ENCODE measurements around the gene POLE2.
"Not testable (repeated sequence)": the region's sequence is repeated elsewhere in the genome, so short reads cannot be mapped to it uniquely, and the experiment has no call there.

Gene POLE2

DNA sequence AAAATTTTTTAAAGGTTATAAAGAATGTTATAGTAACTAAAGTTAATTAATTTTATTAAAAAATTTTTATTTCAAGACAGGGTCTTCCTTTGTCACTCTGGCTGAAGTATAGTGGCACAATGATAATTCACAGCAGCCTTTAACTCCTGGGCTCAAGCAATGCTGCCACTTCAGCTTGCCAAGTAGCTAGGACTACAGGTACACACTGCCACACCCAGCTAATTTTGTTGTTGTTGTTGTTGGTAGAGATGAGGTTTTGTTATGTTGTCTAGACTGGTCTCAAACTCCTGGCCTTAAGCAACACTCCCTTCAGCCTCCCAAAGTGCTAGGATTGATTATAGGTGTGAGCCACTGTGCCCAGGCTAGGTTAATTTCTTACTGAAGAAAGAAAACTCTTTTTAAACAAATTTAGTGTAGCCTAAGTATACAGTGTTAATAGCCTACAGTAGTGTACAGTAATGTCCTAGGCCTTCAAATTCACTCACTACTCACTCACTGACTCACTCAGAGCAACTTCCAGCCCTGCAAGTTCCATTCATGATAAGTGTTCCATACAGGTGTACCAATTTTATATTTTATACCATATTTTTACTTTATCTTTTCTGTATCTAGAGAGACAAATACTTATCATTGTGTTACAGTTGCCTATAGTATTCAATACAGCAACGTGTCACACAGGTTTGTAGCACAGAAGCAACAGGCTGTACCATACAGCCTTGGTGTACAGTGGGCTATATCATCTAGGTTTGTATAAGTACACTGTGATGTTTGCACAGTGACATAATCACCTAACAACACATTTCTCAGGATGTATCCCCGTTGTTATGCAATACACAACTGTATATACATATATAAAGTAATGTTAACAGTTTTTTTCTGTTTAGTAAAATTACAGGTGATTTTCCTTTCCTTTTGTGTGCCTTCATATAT is 28.2 kb downstream of the POLE2 start:
- no peak for DNase-seq (ENCODE audit: low read depth in 2 of 2)

DNA sequence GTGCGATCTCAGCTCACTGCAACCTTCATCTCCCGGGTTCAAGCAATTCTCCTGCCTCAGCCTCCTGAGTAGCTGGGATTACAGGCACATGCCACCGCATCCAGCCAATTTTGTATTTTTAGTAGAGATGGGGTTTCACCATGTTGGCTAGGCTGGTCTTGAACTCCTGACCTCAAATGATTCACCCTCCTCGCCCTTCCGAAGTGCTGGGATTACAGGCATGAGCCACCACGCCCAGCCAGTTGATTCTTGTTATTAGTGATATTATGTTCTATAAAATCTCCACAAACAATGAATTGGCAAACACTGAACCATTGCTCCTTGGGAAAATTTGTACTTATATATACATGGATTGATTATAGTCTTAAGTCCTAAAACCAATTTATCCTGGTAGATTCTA is 30.5 kb downstream of the POLE2 start:
- DNase-seq (ENCODE audit: low read depth in 2 of 2) = not testable (repeated sequence)

DNA sequence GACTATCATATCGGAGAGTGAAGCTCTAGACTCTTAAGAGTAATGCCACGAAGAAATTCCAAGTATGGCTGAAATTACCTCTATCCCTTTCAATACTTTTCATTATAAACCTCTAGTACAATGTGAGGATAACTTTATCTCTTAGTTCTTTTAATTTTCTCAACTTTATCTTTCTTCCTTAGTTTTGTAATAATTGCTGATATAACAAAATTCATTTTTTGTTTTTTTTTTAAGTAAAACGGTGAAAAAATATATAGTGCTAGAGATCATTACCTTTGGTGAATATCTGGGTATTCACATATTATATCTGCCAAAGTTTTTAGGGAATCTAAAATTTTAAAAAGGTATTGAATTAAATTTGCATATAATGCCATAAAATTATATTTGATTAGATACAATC is 33.5 kb downstream of the POLE2 start:
- no peak for DNase-seq (ENCODE audit: low read depth in 2 of 2)

DNA sequence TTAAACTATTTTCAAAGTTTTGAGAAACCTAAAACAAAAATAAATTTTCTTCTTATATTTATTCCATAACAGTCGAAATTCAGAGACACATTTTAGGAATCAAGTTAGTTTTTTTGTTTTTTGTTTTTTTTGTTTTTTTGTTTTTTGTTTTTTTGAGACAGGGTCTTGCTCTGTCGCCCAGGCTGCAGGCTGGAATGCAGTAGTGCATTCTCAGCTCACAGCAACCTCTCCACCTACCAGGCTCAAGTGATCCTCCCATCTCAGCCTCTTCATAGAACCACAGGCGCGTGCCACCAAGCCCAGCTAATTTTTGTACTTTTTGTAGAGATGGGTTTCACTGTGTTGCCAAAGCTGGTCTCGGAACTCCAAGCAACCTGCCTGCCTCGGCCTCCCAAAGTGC is 34.5 kb downstream of the POLE2 start:
- DNase-seq (ENCODE audit: low read depth in 2 of 2) = no peak

DNA sequence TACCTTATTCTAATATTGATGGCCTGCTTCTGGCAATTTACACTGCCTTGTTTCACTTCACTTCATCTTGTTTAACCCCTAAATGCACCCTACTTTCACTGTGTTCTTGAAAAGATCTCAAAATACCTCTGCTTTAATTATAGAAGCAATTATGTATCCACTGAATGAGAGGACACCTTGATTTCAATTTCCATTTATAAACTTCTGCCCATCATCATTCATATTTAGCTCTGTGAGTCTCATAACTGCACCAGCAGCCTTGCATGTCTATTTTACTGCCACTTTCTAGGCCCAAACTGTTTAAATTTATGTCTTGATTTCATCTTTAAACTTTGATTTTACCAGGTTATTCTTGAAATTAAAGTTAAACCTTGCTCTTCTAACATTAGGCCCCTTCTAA is 45.9 kb downstream of the POLE2 start:
- no peak for DNase-seq (ENCODE audit: low read depth in 2 of 2)

DNA sequence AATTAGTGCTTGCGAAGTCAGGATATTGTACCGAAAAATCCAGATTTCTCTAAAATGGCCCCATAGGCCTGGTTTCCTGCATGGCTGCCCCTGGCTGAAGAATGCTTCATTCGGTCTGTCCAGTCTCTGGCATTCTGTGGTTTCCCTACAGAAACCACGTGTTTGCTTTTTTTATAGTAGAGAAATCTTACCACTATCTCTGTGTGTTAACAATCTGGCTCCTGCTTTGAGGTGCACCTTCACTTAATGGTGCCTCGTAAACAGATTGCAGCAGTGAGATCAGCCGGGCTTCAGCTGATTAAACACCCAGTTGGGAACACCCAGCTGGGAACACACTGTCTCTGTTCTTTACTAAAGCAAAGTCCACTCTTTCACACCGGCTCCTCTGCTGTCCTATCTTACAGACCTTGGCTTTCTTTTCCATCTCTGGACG is 46.3 kb downstream of the POLE2 start:
- no peak for DNase-seq (ENCODE audit: low read depth in 2 of 2)

DNA sequence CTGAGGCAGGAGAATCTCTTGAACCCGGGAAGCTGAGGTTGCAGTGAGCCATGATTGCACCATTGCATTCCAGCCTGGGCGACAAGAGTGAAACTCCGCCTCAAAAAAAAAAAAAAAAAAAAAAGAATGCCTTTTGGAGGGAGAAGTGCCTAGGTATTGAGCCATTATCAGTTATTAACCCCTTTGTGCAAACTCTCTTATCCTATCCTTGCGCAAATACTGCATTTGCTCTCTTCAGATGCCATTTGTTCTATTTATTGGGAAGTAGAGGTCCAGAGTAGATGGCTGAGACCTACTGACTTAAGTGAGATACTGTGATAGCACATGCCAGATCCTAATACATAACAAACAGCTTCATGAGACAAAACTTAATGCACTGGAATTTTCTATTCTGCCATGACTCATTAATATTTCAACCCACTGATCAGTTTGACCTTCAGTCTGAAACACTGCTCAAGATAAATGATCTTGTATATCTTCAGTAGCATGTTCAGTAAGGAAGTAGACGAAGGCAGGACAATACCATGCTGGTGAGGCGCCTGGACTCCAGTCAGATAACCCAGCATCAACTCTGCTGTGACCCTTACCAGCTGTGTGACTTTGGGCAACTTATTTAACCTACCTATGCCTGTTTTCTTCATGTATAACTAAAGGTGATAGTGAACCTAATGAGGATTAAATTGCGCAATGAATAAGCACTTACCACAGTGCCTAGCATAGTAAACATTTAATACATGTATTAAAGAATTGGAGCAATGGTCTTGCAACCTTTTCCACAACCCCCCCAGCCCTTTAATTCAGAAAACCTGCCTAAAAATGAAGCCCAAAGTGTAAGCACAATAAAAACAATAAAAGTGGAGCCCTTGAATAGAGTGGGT is 47.2 kb downstream of the POLE2 start:
- no peak for DNase-seq (ENCODE audit: low read depth in 2 of 2)

DNA sequence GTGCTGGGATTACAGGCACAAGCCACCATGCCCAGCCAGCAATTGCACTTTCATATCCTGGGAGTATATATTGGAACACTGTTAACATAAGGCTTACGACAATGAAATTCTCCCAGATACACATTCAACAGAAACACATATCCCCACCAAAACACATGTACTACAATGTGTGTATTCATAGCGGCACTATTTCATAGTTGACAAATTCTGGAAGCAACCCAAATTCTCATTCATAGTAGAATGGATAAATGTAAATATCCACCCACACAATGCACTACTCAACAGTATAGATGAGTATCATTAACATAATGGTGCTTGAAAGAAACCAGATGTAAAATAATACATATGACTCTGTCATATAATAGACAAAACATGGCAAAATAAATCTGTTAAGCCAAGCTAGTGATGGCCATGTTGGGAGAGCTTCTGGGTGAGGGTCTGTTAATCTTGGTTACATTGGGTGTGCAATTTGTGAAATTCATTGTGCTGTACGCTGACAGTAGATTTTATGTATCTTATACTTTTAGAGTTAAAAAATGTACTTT is 50.4 kb downstream of the POLE2 start:
- no peak for DNase-seq (ENCODE audit: low read depth in 2 of 2)

DNA sequence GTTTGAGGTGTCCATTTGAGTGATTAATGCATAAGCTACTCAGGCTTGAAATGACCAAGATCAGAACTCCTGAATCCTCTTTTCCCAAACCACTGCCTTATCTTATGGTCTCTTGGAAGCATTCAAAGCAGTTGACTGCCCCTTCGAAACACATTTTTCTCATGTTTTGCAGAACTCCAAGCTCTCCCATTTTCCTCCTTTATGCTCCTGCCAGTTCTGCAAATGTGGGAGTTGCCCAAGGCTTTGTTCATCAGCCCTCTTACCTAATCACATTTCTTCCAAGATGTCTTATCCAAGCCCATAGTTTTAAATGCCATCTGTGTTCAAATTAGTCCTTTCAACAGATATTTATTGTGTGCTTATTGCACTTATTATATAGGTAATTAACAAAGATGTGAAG is 51.1 kb downstream of the POLE2 start:
- DNase-seq (ENCODE audit: low read depth in 2 of 2) = no peak

DNA sequence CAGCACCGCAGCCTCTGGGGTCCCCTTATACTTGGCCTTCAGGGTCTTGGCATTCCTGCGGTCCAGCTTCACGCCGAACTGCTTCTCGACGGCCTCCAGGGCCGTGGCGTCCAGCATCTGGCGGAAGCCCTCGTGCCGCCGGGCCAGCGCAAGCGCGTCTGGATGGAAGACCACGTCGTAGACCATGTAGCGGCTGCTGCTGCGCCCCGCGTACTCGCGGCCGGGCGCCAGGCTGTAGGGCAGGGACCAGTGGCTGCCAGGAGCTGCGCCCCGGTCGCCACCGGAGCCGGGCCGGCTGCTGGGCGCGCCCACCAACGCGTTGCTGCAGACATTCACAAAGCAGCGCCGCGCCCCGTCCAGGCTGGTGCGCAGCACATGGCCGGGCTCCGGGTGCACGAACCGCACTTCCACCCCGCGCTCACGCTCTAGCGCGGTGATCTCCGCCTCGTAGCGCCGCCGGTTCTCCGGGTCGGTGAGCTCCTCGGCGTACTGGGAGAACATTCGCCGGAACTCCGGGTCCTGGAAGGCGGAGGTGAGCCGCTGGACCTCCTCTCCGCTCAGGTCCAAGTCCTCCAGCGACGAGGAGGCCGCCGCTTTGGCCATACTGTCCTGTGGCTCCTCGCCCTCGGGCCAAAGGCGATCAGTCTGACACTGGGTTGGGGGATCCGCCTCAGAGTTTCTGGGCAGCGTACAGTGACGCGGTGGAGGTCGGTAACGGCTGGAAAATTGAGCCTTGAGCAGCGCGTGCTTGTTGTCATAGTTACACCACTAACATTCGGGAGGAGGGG is 53.3 kb downstream of the POLE2 start, which contains the start of gene DNAAF2:
Gene DNAAF2, minus strand, starts transcription at position 698 of the 788 bp plus-strand sequence. Its CDS starts 95 bp downstream, at position 603.
- DNase-seq (ENCODE audit: low read depth in 2 of 2) = peak; percentile 36 to 38

DNA sequence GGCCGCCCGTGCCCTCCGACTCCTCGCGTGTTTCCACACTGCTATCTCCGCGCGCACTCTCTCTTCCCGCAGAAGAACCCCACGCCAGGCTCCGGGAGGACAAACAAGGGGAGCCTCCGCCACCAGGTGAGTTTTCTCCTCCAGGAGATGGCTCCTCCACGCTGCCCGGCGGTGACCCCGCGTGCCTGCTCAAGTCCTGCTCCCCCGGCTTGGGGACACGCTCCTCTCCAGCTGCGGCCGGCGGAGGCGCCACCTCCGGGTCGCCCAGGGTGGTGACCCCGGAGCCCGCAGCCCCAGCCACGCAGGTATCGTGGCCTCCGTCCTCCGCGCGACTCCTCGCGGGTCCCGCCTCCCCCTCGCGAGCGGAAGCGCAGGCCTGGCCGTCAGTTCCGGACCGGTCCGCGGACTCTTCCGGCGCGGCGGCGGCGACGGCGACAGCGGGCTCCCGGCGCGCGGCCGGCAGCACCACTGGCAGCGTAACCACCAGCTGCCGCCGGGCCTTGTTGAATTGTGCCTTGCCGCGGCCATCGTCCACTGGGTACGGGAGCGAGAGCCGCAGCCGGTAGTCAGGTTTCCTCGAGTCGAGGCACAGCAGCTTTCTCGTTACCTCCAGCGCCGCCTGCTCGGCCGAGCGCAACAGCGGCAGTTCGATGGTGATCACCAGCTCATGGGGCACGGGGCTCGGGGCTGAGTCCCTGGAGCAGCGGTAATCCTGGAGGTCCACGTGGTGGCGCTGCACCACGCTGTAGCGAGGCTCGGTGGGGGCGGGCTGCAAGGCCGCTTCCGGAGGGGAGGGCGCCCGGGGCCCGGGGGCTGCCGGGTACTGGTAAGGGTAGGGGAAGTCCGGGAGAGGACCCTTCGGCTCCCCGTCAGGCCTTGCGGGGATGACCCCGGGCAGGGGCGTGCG is 54.1 kb downstream of the POLE2 start:
- peak; percentile 91 for DNase-seq (ENCODE audit: low read depth in 2 of 2)

DNA sequence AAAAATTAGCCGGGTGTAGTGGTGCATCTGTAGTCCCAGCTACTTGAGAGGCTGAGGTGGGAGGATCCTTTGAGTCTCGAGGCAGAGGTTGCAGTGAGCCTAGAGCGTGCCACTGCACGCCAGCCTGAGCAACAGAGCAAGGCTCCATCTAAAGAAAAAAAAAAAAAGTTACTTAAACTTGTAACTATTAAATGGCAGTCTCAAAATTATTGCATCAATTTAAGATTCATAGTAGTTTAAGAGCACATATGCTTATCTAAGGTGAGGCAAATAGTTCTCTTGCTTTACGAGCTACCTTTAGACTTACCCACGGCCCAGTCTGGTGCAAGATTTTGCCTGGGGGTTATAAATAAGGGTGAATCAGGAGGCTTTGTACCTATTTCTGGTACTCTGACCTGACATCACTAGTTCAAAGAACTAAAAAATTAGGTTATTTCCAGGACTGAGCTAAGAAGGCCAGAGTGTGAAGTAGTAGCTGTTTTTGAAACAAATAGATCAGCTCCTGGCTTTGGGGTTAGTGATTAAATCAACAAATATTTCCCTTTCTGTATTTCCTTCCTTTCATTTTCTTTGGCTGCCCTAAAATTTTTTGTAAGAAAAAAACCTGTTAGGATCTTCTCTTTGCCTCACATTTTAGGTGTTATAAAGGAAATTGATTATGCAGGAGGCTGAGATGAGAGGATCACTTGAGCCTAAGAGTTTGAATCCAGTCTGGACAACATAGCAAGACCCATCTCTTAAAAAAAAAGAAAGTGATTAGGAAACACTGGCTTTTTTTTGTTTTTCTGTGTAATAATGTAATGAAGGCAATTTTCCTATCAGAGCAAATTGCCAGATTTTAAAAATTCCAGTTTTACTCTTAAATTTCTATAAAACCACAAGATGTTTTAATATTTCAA is 63.8 kb downstream of the POLE2 start:
- no peak for DNase-seq (ENCODE audit: low read depth in 2 of 2)

DNA sequence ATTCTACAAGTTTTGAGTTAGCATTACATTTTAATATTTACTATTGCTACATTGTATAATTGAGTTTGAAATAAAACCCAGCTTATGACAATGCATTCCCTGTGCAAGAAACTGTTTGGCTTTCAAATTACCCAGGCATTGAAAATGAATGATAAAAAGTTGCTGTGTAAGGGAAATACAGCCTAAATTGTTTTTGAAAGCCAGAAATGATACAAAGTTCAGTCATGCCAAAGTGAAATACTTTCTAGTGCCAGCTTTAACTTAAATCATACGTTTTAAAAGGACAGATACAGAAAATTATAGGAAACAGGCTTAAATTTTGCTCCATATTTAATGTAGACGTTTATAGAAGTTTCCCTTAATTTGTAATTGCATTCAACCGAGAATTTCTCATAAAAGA is 64.6 kb downstream of the POLE2 start:
- DNase-seq (ENCODE audit: low read depth in 2 of 2) = no peak

DNA sequence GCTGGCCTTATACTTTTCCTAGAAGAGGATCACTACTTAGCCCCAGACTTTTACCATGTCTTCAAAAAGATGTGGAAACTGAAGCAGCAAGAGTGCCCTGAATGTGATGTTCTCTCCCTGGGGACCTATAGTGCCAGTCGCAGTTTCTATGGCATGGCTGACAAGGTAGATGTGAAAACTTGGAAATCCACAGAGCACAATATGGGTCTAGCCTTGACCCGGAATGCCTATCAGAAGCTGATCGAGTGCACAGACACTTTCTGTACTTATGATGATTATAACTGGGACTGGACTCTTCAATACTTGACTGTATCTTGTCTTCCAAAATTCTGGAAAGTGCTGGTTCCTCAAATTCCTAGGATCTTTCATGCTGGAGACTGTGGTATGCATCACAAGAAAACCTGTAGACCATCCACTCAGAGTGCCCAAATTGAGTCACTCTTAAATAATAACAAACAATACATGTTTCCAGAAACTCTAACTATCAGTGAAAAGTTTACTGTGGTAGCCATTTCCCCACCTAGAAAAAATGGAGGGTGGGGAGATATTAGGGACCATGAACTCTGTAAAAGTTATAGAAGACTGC is 65.9 kb downstream of the POLE2 start:
- no peak for DNase-seq (ENCODE audit: low read depth in 2 of 2)

DNA sequence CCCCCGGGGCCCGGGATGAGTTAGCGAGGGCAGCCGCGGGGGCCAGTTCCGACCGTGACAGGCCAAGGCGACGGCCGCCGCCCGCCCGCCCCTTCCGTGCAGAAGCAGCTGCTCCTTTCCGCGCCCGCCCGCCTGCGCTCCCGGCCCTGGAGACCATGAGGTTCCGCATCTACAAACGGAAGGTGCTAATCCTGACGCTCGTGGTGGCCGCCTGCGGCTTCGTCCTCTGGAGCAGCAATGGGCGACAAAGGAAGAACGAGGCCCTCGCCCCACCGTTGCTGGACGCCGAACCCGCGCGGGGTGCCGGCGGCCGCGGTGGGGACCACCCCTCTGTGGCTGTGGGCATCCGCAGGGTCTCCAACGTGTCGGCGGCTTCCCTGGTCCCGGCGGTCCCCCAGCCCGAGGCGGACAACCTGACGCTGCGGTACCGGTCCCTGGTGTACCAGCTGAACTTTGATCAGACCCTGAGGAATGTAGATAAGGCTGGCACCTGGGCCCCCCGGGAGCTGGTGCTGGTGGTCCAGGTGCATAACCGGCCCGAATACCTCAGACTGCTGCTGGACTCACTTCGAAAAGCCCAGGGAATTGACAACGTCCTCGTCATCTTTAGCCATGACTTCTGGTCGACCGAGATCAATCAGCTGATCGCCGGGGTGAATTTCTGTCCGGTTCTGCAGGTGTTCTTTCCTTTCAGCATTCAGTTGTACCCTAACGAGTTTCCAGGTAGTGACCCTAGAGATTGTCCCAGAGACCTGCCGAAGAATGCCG is 66.7 kb downstream of the POLE2 start:
- peak; percentile 31 to 44 for DNase-seq (ENCODE audit: low read depth in 2 of 2)

DNA sequence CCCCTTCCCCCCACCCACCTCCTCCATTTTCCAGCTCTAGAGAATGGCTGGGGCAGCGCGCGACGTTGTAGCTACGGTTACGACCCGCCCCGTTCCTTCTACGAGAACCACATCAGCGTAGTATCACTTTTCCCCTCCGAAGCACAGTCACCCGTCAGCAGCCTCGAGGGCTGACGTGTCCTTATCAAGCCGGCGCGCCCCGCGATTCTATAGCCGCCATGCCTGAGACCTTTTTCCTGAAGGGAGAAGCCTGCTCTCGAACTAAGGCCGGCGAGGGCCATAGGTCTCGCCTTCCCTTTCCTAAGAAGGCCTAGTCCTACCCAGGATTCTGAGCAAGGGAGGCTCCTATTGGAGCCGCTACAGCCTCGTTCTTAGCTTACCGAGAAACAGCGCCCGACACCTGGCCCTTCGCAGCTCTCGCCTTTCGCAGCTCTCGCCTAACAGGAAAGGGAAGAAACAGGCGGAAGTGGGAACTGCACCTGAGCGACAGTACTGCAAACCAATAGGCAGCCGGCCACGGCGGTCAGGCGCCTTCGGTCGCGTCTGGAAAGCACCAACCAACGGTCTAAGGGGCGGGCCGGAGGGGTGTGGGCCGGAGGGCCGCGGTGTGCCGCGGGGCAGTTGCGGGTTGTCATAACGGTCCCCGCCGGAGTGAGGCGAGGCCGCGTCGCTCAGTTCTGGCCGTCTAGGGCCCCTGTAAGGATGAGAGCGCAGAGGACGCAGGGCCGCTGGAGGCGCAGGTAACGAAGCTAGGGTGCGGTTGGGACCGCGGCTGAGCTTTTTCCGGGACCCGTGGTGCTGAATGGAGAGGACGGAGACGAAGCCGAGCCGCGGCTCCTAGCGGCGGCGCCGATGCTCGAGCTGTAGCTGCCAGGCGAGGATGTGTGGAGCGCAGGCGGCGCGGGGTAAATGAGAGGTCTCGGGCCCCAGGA is 67.6 kb downstream of the POLE2 start, which contains the start of the genes MGAT2 and RPL36AL:
Gene MGAT2, plus strand, starts transcription at position 618 of the 932 bp plus-strand sequence. CDS start 470 bp downstream, outside the sequence.
Gene RPL36AL, minus strand, starts transcription at position 445 of the 932 bp plus-strand sequence. CDS start 1,522 bp downstream, outside the sequence.
- peak; percentile 88 to 93 for DNase-seq (ENCODE audit: low read depth in 2 of 2)

DNA sequence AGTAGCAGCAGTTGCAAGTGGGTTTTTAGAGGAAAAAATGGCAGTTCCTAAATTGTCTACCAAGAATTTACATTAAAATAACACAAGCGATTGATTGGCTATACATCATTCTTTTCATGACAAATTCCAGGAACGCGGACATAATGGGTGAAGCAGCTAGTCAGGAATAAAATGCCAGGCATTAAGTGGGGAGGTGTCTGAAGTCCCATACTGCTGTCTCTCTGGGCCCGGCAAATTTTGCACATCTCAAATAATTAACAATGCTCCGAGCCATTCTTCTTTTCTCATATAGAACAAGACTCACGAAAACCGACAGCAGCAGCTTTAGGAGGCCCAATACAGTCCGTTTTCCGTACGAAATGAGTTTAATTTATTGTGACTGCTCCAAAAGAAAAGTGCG is 68.3 kb downstream of the POLE2 start:
- no peak for DNase-seq (ENCODE audit: low read depth in 2 of 2)

Measured in activated CD4-positive, alpha-beta T cell treated with anti-CD3 and anti-CD28 coated beads for 24 hours (primary cell).